Measurements from ENCODE around the gene CD99L2. TPM values are rescaled to one million over a fixed set of nuclear protein-coding genes. Genes with fewer than 3 reads are reported as not detected.

Gene CD99L2
- total RNA-seq, 2 experiments from 2014 or later = 19.7 to 19.8 TPM

GRCh38 chrX:150774798-150775568 is 123.5 kb downstream of the CD99L2 start:
- POLR2A ChIA-PET = no interaction called here

GRCh38 chrX:150773634-150774033 is 124.8 kb downstream of the CD99L2 start:
- CTCF ChIA-PET = interaction anchor here (5.1 kb wide), 1 partner anchor 308 kb away, joined by 60 read pairs; no protein-coding TSS in a partner anchor
- no peak overlapping the region for H3K27ac Mint-ChIP-seq
- ATAC-seq (no peak), DNase-seq (no peak)
- no peaks in the 10 kb centered on the region for H3K9me3 Mint-ChIP-seq (ENCODE audit: insufficient read depth)
- H3K36me3 Mint-ChIP-seq (ENCODE audit: low read depth) = peaks cover 5% of the 10 kb centered on the region
- POLR2A ChIA-PET = no interaction called here
- H3K4me3 Mint-ChIP-seq = no peak overlapping the region
- H3K27me3 Mint-ChIP-seq (ENCODE audit: low read depth) = no peaks in the 10 kb centered on the region
- no peaks in the 10 kb centered on the region for H3K4me1 Mint-ChIP-seq (ENCODE audit: low read depth)

More at GRCh38 chrX:150774798-150775568, 123.5 kb downstream of the CD99L2 start:
- peaks cover 7% of the 10 kb centered on the region for H3K4me1 Mint-ChIP-seq (ENCODE audit: low read depth)
- no peaks in the 10 kb centered on the region for H3K27me3 Mint-ChIP-seq (ENCODE audit: low read depth)
- H3K9me3 Mint-ChIP-seq (ENCODE audit: insufficient read depth) = no peaks in the 10 kb centered on the region
- peaks cover 5% of the 10 kb centered on the region for H3K36me3 Mint-ChIP-seq (ENCODE audit: low read depth)
- H3K4me3 Mint-ChIP-seq = no peak overlapping the region
- no peak overlapping the region for H3K27ac Mint-ChIP-seq
- no peak for DNase-seq
- no peak for ATAC-seq
- CTCF ChIA-PET = interaction anchor here (5.1 kb wide), 1 partner anchor 307 kb away, joined by 60 read pairs; no protein-coding TSS in a partner anchor

- Mint-ChIP-seq H3K4me1 (ENCODE audit: low read depth) (no peaks in the 10 kb centered on the region), H3K4me3 (no peak overlapping the region), H3K27me3 (ENCODE audit: low read depth) (no peaks in the 10 kb centered on the region), H3K9me3 (ENCODE audit: insufficient read depth) (no peaks in the 10 kb centered on the region), H3K27ac (no peak overlapping the region), H3K36me3 (ENCODE audit: low read depth) (peaks cover 5% of the 10 kb centered on the region)
- ChIA-PET CTCF (interaction anchor here (1.4 to 5.1 kb wide), 2 partner anchors 9 to 309 kb away, joined by 6 to 60 read pairs; no protein-coding TSS in a partner anchor), POLR2A (no interaction called here)
- DNase-seq (no peak), ATAC-seq (no peak)
These were observed 125.4 kb downstream of the CD99L2 start for GRCh38 chrX:150773117-150773516.

GRCh38 chrX:150772150-150772970 is 126.1 kb downstream of the CD99L2 start:
- POLR2A ChIA-PET = interaction anchor here (1.1 kb wide), 1 partner anchor 310 kb away, joined by 4 read pairs; no protein-coding TSS in a partner anchor
- DNase-seq = peak; percentile 79
- Mint-ChIP-seq H3K4me3 (no peak overlapping the region), H3K36me3 (ENCODE audit: low read depth) (peaks cover 5% of the 10 kb centered on the region), H3K4me1 (ENCODE audit: low read depth) (no peaks in the 10 kb centered on the region), H3K9me3 (ENCODE audit: insufficient read depth) (no peaks in the 10 kb centered on the region), H3K27ac (peak overlapping the region; percentile 49), H3K27me3 (ENCODE audit: low read depth) (no peaks in the 10 kb centered on the region)
- CTCF ChIA-PET = interaction anchor here (0.6 to 5.1 kb wide), 14 partner anchors 9 to 379 kb away, joined by 3 to 60 read pairs (median 4); partner anchors contain the start of gene HMGB3
- peak; percentile 93 for ATAC-seq

- ATAC-seq (no peak), DNase-seq (no peak)
- Mint-ChIP-seq H3K36me3 (ENCODE audit: low read depth) (peaks cover 5% of the 10 kb centered on the region), H3K27ac (no peak overlapping the region), H3K4me3 (no peak overlapping the region), H3K4me1 (ENCODE audit: low read depth) (no peaks in the 10 kb centered on the region), H3K27me3 (ENCODE audit: low read depth) (no peaks in the 10 kb centered on the region), H3K9me3 (ENCODE audit: insufficient read depth) (no peaks in the 10 kb centered on the region)
- ChIA-PET CTCF (interaction anchor here (1.5 to 5.1 kb wide), 2 partner anchors 23 to 311 kb away, joined by 4 to 60 read pairs; no protein-coding TSS in a partner anchor), POLR2A (no interaction called here)
These were observed 127.4 kb downstream of the CD99L2 start for GRCh38 chrX:150771116-150771515.

GRCh38 chrX:150770623-150771022 is 127.8 kb downstream of the CD99L2 start:
- ATAC-seq (no peak), DNase-seq (no peak)
- Mint-ChIP-seq H3K4me1 (ENCODE audit: low read depth) (no peaks in the 10 kb centered on the region), H3K36me3 (ENCODE audit: low read depth) (peaks cover 5% of the 10 kb centered on the region), H3K27me3 (ENCODE audit: low read depth) (no peaks in the 10 kb centered on the region), H3K27ac (no peak overlapping the region), H3K4me3 (no peak overlapping the region), H3K9me3 (ENCODE audit: insufficient read depth) (no peaks in the 10 kb centered on the region)
- ChIA-PET POLR2A (no interaction called here), CTCF (interaction anchor here (5.1 kb wide), 1 partner anchor 311 kb away, joined by 60 read pairs; no protein-coding TSS in a partner anchor)

GRCh38 chrX:150769408-150769807 is 129.1 kb downstream of the CD99L2 start:
- CTCF ChIA-PET = interaction anchor here (0.7 kb wide), 1 partner anchor 312 kb away, joined by 5 read pairs; no protein-coding TSS in a partner anchor
- H3K4me1 Mint-ChIP-seq (ENCODE audit: low read depth) = no peaks in the 10 kb centered on the region

GRCh38 chrX:150768580-150769190 is 129.8 kb downstream of the CD99L2 start:
- Mint-ChIP-seq H3K4me1 (ENCODE audit: low read depth) (no peaks in the 10 kb centered on the region), H3K4me3 (no peak overlapping the region)

More at GRCh38 chrX:150769408-150769807, 129.1 kb downstream of the CD99L2 start:
- Mint-ChIP-seq H3K36me3 (ENCODE audit: low read depth) (peaks cover 2% of the 10 kb centered on the region), H3K27ac (no peak overlapping the region), H3K9me3 (ENCODE audit: insufficient read depth) (no peaks in the 10 kb centered on the region), H3K4me3 (no peak overlapping the region), H3K27me3 (ENCODE audit: low read depth) (no peaks in the 10 kb centered on the region)
- no peak for ATAC-seq
- POLR2A ChIA-PET = no interaction called here
- no peak for DNase-seq

GRCh38 chrX:150768132-150768485 is 130.4 kb downstream of the CD99L2 start:
- POLR2A ChIA-PET = no interaction called here
- DNase-seq (no peak), ATAC-seq (no peak)
- peaks cover 2% of the 10 kb centered on the region for H3K36me3 Mint-ChIP-seq (ENCODE audit: low read depth)
- H3K4me3 Mint-ChIP-seq = no peak overlapping the region
- H3K9me3 Mint-ChIP-seq (ENCODE audit: insufficient read depth) = no peaks in the 10 kb centered on the region
- CTCF ChIA-PET = interaction anchor here (0.9 kb wide), 2 partner anchors 226 to 313 kb away, joined by 3 to 4 read pairs; no protein-coding TSS in a partner anchor
- H3K27me3 Mint-ChIP-seq (ENCODE audit: low read depth) = no peaks in the 10 kb centered on the region
- H3K4me1 Mint-ChIP-seq (ENCODE audit: low read depth) = no peaks in the 10 kb centered on the region
- H3K27ac Mint-ChIP-seq = no peak overlapping the region

More at GRCh38 chrX:150768580-150769190, 129.8 kb downstream of the CD99L2 start:
- H3K9me3 Mint-ChIP-seq (ENCODE audit: insufficient read depth) = no peaks in the 10 kb centered on the region
- ATAC-seq (no peak), DNase-seq (no peak)
- H3K27ac Mint-ChIP-seq = no peak overlapping the region
- CTCF ChIA-PET = interaction anchor here (0.7 to 0.9 kb wide), 3 partner anchors 225 to 313 kb away, joined by 3 to 5 read pairs (median 4); no protein-coding TSS in a partner anchor
- H3K36me3 Mint-ChIP-seq (ENCODE audit: low read depth) = peaks cover 2% of the 10 kb centered on the region
- no peaks in the 10 kb centered on the region for H3K27me3 Mint-ChIP-seq (ENCODE audit: low read depth)
- POLR2A ChIA-PET = no interaction called here

- ATAC-seq = no peak
- Mint-ChIP-seq H3K36me3 (ENCODE audit: low read depth) (peaks cover 2% of the 10 kb centered on the region), H3K4me1 (ENCODE audit: low read depth) (no peaks in the 10 kb centered on the region), H3K4me3 (no peak overlapping the region), H3K27me3 (ENCODE audit: low read depth) (no peaks in the 10 kb centered on the region), H3K9me3 (ENCODE audit: insufficient read depth) (no peaks in the 10 kb centered on the region), H3K27ac (no peak overlapping the region)
- CTCF ChIA-PET = interaction anchor here (0.9 kb wide), 2 partner anchors 226 to 314 kb away, joined by 3 to 4 read pairs; no protein-coding TSS in a partner anchor
- no peak for DNase-seq
- POLR2A ChIA-PET = no interaction called here
These were observed 130.9 kb downstream of the CD99L2 start for GRCh38 chrX:150767475-150768131.

- Mint-ChIP-seq H3K4me3 (no peak overlapping the region), H3K9me3 (ENCODE audit: insufficient read depth) (no peaks in the 10 kb centered on the region), H3K27ac (no peak overlapping the region), H3K4me1 (ENCODE audit: low read depth) (no peaks in the 10 kb centered on the region), H3K36me3 (ENCODE audit: low read depth) (peaks cover 2% of the 10 kb centered on the region), H3K27me3 (ENCODE audit: low read depth) (no peaks in the 10 kb centered on the region)
- ChIA-PET POLR2A (no interaction called here), CTCF (interaction anchor here (0.9 kb wide), 1 partner anchor 315 kb away, joined by 3 read pairs; no protein-coding TSS in a partner anchor)
- ATAC-seq (no peak), DNase-seq (no peak)
These were observed 131.4 kb downstream of the CD99L2 start for GRCh38 chrX:150767045-150767395.
